Heart right ventricle (tissue), 16 donors: ENCODE measurements around the gene C1orf74. TPM values are rescaled to one million over a fixed set of nuclear protein-coding genes. Genes with fewer than 3 reads are reported as not detected.

Experiments used
- ATAC-seq, 8 donors: fragments of 200-7000 bp; cut with Tn5 transposase; one replicate each; pipeline ENCODE4 v1.9.1; 2020; ENCODE audit warnings: mild to moderate bottlenecking in 8 of 8, moderate library complexity in 8 of 8, moderate number of reproducible peaks in 1 of 8
- DNase-seq, 2 donors: peaks; one replicate each; pipeline ENCODE4 v3.0.0-alpha.2; 2020
- H3K27ac ChIP-seq, 10 donors: fragments of 200-600 bp; sonication (generic) in 2 of 10; one replicate each; pipeline versions ENCODE4 v1.5.0 to v1.8.0; 2020 to 2022; ENCODE audit warnings: mild to moderate bottlenecking in 3 of 10
- H3K27me3 ChIP-seq, 7 donors: fragments of 200-600 bp; one replicate each; pipeline ENCODE4 v1.8.0; 2021 to 2022; ENCODE audit warnings: mild to moderate bottlenecking in 2 of 7
- H3K36me3 ChIP-seq, 9 donors: fragments of 200-600 bp; sonication (generic) in 1 of 9; one replicate each; pipeline versions ENCODE4 v1.5.0 to v1.8.0; 2020 to 2022; ENCODE audit warnings: mild to moderate bottlenecking in 2 of 9
- H3K4me1 ChIP-seq, 9 donors: fragments of 200-600 bp; sonication (generic) in 1 of 9; one replicate each; pipeline versions ENCODE4 v1.5.0 to v1.8.0; 2020 to 2022; ENCODE audit warnings: mild to moderate bottlenecking in 4 of 9
- H3K4me3 ChIP-seq, 10 donors: fragments of 200-600 bp; sonication (generic) in 2 of 10; one replicate each; pipeline versions ENCODE4 v1.5.0 to v1.8.0; 2020 to 2022; ENCODE audit warnings: mild to moderate bottlenecking in 7 of 10, moderate library complexity in 2 of 10
- H3K9me3 ChIP-seq, 11 donors: fragments of 200-600 bp in 10 of 11; sonication (generic) in 2 of 11; one replicate each; pipeline versions ENCODE4 v1.5.0 to v1.8.0; 2013 to 2022; ENCODE audit warnings: mild to moderate bottlenecking in 2 of 11, control low read depth in 1 of 11, moderate library complexity in 1 of 11
- WGBS, 2 donors: extraction: QIAGEN DNeasy Blood & Tissue Kit; methylation state at CpG; one replicate each; pipeline ENCODE4 v1.1.7; 2013; ENCODE audit warnings: inconsistent platforms in 1 of 2; 5-methylcytosine and 5-hydroxymethylcytosine counted together
- intact Hi-C, 10 donors: fragments of 100-400 bp; cut with DNase I; formaldehyde crosslinking; loops; one replicate each; pipeline versions ENCODE4 v1.11.1 to v1.14.2; 2022
- polyA plus RNA-seq, 2 donors: library from polyadenylated mRNA; stranded (reverse); fragments of 200-250 nt; gene quantifications; one replicate each; pipeline ENCODE4 v1.2.3, GENCODE V29; 2013
- total RNA-seq, 10 donors: library from RNA; stranded (reverse); fragmentation: NEBNext Ultra II Directional in 3 of 10; extraction: Animal tissue kit (Norgen Biotek cat#: 25700) in 3 of 10; gene quantifications; one replicate each; pipeline versions ENCODE4 v1.2.1 to v1.2.4, GENCODE V29; 2021 to 2023
- TF ChIP-seq, protein P1 (sequence below), 9 donors: fragments of 200-600 bp; sonication (generic) in 2 of 9; IDR thresholded peaks; one replicate each; pipeline versions ENCODE4 v1.5.0 to v1.8.0; 2021 to 2022; ENCODE audit warnings: antibody characterized with exemption in 9 of 9, mild to moderate bottlenecking in 5 of 9, moderate library complexity in 1 of 9
- donor health status: Arrhythmogenic right ventricular cardiomyopathy.
- donor health status: ischemic (EF 13 %, LVEDD 7.1; RV severe dilation, severe dysfunction).
- donor health status: healthy with polysubstance abuse.
- donor health status: DM: no; HTN: yes; CAD: no.
- donor health status: DM: no; HTN: no; CAD: no.
- donor health status: ischemic (EF 25% LVEDD 6.9; RV normal size, moderate dysfunction).
- donor health status: ischemic (EF 25% LVEDD 5.7; RV mildly dilated, moderate dysfunction).
- donor health status: healthy.
- donor health status: DM: yes; HTN: yes; CAD: no.
- donor health status: Ischemic cardiomyopathy.
- donor health status: ischemic (EF 35%, LVEDD 5.7; RV mildly dilated, moderate dysfunction).
- donor health status: nonischemic (EF 11% LVEDD 7.7; RV severe dilation, severe dysfunction).
- donor health status: DM: yes; HTN: yes; CAD: no.
- donor health status: PGD.
- donor health status: ischemic (EF 29% LVEDD 5.4; RV normal size, mild dysfunction).
- donor health status: nonischemic (EF 23%, LVEDD 6.1; RV moderate dilation, normal function).

The C1orf74 gene
- total and polyA plus RNA-seq, 12 donors: 1.0 to 2.8 (median 1.8) TPM

DNA sequence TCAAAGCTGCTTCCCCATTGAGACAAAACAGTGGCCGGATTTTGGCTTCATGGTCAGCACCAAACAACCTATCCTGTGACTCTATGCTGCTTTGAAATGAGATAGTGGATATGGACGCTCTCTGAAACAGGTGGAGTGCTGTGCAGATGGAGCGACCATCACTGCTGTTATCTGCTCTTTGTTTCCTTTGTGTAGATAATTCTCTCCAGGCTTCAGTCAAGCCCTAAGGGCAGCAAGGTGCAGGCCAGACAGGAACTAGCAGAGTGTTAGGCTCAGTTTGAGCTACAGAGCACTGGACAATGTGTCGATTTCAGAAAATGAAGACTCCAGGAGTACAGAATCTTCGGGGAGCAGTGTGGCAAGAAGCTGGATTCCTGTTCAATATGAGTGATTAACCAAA is 26.4 kb upstream of the C1orf74 start:
- no peak for DNase-seq
- TF ChIP-seq, protein P1, sequence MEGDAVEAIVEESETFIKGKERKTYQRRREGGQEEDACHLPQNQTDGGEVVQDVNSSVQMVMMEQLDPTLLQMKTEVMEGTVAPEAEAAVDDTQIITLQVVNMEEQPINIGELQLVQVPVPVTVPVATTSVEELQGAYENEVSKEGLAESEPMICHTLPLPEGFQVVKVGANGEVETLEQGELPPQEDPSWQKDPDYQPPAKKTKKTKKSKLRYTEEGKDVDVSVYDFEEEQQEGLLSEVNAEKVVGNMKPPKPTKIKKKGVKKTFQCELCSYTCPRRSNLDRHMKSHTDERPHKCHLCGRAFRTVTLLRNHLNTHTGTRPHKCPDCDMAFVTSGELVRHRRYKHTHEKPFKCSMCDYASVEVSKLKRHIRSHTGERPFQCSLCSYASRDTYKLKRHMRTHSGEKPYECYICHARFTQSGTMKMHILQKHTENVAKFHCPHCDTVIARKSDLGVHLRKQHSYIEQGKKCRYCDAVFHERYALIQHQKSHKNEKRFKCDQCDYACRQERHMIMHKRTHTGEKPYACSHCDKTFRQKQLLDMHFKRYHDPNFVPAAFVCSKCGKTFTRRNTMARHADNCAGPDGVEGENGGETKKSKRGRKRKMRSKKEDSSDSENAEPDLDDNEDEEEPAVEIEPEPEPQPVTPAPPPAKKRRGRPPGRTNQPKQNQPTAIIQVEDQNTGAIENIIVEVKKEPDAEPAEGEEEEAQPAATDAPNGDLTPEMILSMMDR (IDR thresholded peaks at IDR 0.05): no peak
- Histone ChIP-seq H3K9me3 (no peaks in the 10 kb centered on the region), H3K36me3 (no peaks in the 10 kb centered on the region), H3K27ac (no peak overlapping the region), H3K27me3 (no peaks in the 10 kb centered on the region), H3K4me3 (no peak overlapping the region), H3K4me1 (peaks cover 0 to 26% (median 17%) of the 10 kb centered on the region in 9 donors)
- 82% methylated on average over 5 of the region's 5 CpGs for WGBS, 2 donors
- no peak for ATAC-seq
- intact Hi-C loops: no loop called here

- 91 to 93% methylated on average over 4 of the region's 4 CpGs for WGBS, 2 donors
- DNase-seq: no peak
These were observed 25.3 kb upstream of the C1orf74 start for GRCh38 chr1:209809611-209810010.

DNA sequence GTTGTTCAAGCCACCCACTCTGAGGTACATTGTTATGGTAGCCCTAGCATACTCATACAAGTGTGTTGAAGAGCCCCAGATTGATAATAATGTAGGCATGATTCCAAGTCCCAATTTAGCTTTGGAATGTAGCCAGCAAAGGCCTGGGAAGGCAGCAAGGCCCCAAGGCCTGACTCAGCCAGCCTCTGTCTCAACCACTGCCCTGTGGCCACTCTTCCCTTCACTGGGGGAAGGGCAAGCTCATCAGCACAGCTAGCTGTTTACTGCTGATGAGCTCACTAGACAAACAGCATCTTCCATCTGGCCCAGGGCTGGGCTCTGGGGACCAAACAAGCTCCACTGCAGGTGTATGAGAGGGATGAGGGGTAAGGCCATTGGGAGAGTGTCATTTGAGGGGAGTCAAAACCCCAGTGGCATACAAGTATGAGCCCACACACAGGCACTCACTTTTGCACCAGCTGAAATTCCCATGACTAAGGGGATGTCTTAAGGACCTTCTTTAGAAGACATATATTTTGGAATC is 23.8 kb upstream of the C1orf74 start:
- TF ChIP-seq, protein P1 (IDR thresholded peaks at IDR 0.05): no peak
- Histone ChIP-seq H3K27me3 (no peaks in the 10 kb centered on the region), H3K9me3 (no peaks in the 10 kb centered on the region), H3K4me3 (no peak overlapping the region), H3K36me3 (no peaks in the 10 kb centered on the region), H3K27ac (peak overlapping the region in 8 of 10 donors; percentile 2 to 69 (median 50)), H3K4me1 (peaks cover 0 to 29% (median 17%) of the 10 kb centered on the region in 9 donors)
- ATAC-seq (peak; percentile 82 to 97 (median 90)), DNase-seq (peak; percentile 59 to 80)
- intact Hi-C loops: no loop called here

More at GRCh38 chr1:209809611-209810010, 25.3 kb upstream of the C1orf74 start:
- Histone ChIP-seq H3K4me1 (peaks cover 0 to 29% (median 17%) of the 10 kb centered on the region in 9 donors), H3K27me3 (no peaks in the 10 kb centered on the region), H3K27ac (no peak overlapping the region), H3K36me3 (no peaks in the 10 kb centered on the region), H3K4me3 (no peak overlapping the region), H3K9me3 (no peaks in the 10 kb centered on the region)
- no peak for ATAC-seq
- intact Hi-C loops: no loop called here
- TF ChIP-seq, protein P1 (IDR thresholded peaks at IDR 0.05): no peak

GRCh38 chr1:209807509-209807908 is 23.1 kb upstream of the C1orf74 start:
- TF ChIP-seq, protein P1 (IDR thresholded peaks at IDR 0.05): no peak
- Histone ChIP-seq H3K27ac (peak overlapping the region in 6 of 10 donors; percentile 5 to 69 (median 34)), H3K4me1 (peaks cover 0 to 35% (median 17%) of the 10 kb centered on the region in 9 donors), H3K27me3 (no peaks in the 10 kb centered on the region), H3K4me3 (no peak overlapping the region), H3K9me3 (no peaks in the 10 kb centered on the region), H3K36me3 (no peaks in the 10 kb centered on the region)
- ATAC-seq: no peak
- DNase-seq: no peak
- 73 to 79% methylated on average over 4 of the region's 4 CpGs for WGBS, 2 donors
- intact Hi-C loops: no loop called here
